K562 (cell line): Measurements from ENCODE around the gene GCSH. TPM values are rescaled to one million over a fixed set of nuclear protein-coding genes. Genes with fewer than 3 reads are reported as not detected.

Experiments
- ATF7 ChIP-seq: fragments of 450-650 bp; IDR thresholded peaks from 2 replicates; pipeline ENCODE4 v1.7.1; 2014; ENCODE audit warnings: mild to moderate bottlenecking, moderate library complexity
- CBFA2T2 ChIP-seq: fragments of 450-650 bp; conservative IDR thresholded peaks from 2 replicates; pipeline ENCODE4 v1.6.1; 2017; ENCODE audit warnings: mild to moderate bottlenecking
- CREB5 ChIP-seq: fragments of 250-450 bp; sonication (Bioruptor Pico); IDR thresholded peaks from 2 replicates; pipeline ENCODE4 v1.5.0; 2020; ENCODE audit warnings: mild to moderate bottlenecking
- EHMT2 ChIP-seq: fragments of 450-650 bp; IDR thresholded peaks from 2 replicates; pipeline ENCODE4 v1.6.1; 2018; ENCODE audit warnings: antibody characterized with exemption
- FOSL1 ChIP-seq: fragments of 200-800 bp; sonication (Bioruptor generic); conservative IDR thresholded peaks from 2 replicates; pipeline ENCODE4 v1.6.1; 2016; ENCODE audit warnings: missing genetic modification characterization, missing compliant biosample characterization
- GATAD2B ChIP-seq: fragments of 450-650 bp; IDR thresholded peaks from 2 replicates; pipeline ENCODE4 v1.6.1; 2017; ENCODE audit warnings: mild to moderate bottlenecking, borderline replicate concordance
- HNRNPLL ChIP-seq: fragments of 200-400 bp; formaldehyde crosslinking; IDR thresholded peaks from 2 replicates; pipeline ENCODE4 v1.6.1; 2017; ENCODE audit warnings: low read length, low read depth, mild to moderate bottlenecking; ENCODE audit not compliant: poor library complexity, severe bottlenecking
- KAT7 ChIP-seq: sonication (generic); formaldehyde crosslinking; IDR thresholded peaks from 2 replicates; pipeline ENCODE4 v1.8.0; 2022; ENCODE audit warnings: missing genetic modification reagents, mild to moderate bottlenecking, borderline replicate concordance
- MEIS2 ChIP-seq: fragments of 450-650 bp; IDR thresholded peaks from 2 replicates; pipeline ENCODE4 v1.6.1; 2014; ENCODE audit warnings: mild to moderate bottlenecking; ENCODE audit not compliant: partially characterized antibody
- MITF ChIP-seq: IDR thresholded peaks from 2 replicates; pipeline ENCODE4 v1.6.1; 2014; ENCODE audit warnings: antibody characterized with exemption
- NBN ChIP-seq: fragments of 450-650 bp; IDR thresholded peaks from 2 replicates; pipeline ENCODE4 v1.6.1; 2016; ENCODE audit warnings: low read depth, mild to moderate bottlenecking
- NR2C2 ChIP-seq, 2 experiments: fragments of 200-800 bp in 1 of 2; sonication (Bioruptor generic) in 1 of 2; sonication (generic) in 1 of 2; formaldehyde crosslinking in 1 of 2; IDR thresholded peaks; 2 replicates each; pipeline versions ENCODE4 v1.6.1 to v1.8.0; 2016 to 2022; ENCODE audit warnings: mild to moderate bottlenecking in 1 of 2, missing compliant biosample characterization in 1 of 2, missing genetic modification characterization in 1 of 2, missing genetic modification reagents in 1 of 2
- PHB2 ChIP-seq: fragments of 450-650 bp; IDR thresholded peaks from 2 replicates; pipeline ENCODE4 v1.6.1; 2017; ENCODE audit warnings: low read depth
- PKNOX1 ChIP-seq: fragments of 450-650 bp; IDR thresholded peaks from 2 replicates; pipeline ENCODE4 v1.6.1; 2016
- PREB ChIP-seq: sonication (generic); formaldehyde crosslinking; IDR thresholded peaks from 2 replicates; pipeline ENCODE4 v1.8.1; 2023; ENCODE audit warnings: mild to moderate bottlenecking, missing genetic modification reagents
- RBFOX2 ChIP-seq: fragments of 200-400 bp; formaldehyde crosslinking; IDR thresholded peaks from 2 replicates; pipeline ENCODE4 v1.6.1; 2017; ENCODE audit warnings: low read depth, mild to moderate bottlenecking, low read length, moderate library complexity
- RBM22 ChIP-seq: fragments of 200-400 bp; formaldehyde crosslinking; IDR thresholded peaks from 2 replicates; pipeline ENCODE4 v1.6.1; 2018; ENCODE audit warnings: low read length, low read depth; ENCODE audit not compliant: poor library complexity, severe bottlenecking
- SAFB2 ChIP-seq: fragments of 200-400 bp; formaldehyde crosslinking; IDR thresholded peaks from 2 replicates; pipeline ENCODE4 v1.6.1; 2018; ENCODE audit warnings: borderline replicate concordance, low read length, low read depth, moderate library complexity; ENCODE audit not compliant: severe bottlenecking
- SIRT6 ChIP-seq: IDR thresholded peaks from one replicate; pipeline ENCODE4 v1.6.1; 2012; ENCODE audit warnings: low read depth, mild to moderate bottlenecking, control low read depth, inconsistent platforms, low read length, moderate library complexity
- SMARCA4 ChIP-seq: fragments of 450-650 bp; IDR thresholded peaks from 2 replicates; pipeline ENCODE4 v1.6.1; 2016
- TAF1 ChIP-seq: IDR thresholded peaks from 2 replicates; pipeline ENCODE4 v1.6.1; 2011; ENCODE audit warnings: mild to moderate bottlenecking, low read length, moderate library complexity; ENCODE audit not compliant: insufficient read depth, control insufficient read depth, severe bottlenecking; ENCODE audit errors: extremely low read depth
- USF1 ChIP-seq: sonication (generic); formaldehyde crosslinking; IDR thresholded peaks from 2 replicates; pipeline ENCODE4 v1.9.0; 2022; ENCODE audit warnings: mild to moderate bottlenecking, missing genetic modification reagents
- ZNF140 ChIP-seq: fragments of 250-450 bp; sonication (Bioruptor Pico); IDR thresholded peaks from 2 replicates; pipeline ENCODE4 v1.8.0; 2021; ENCODE audit warnings: moderate library complexity, mild to moderate bottlenecking, inconsistent platforms
- ZNF511 ChIP-seq: sonication (generic); formaldehyde crosslinking; IDR thresholded peaks from 2 replicates; pipeline ENCODE4 v1.8.0; 2022; ENCODE audit warnings: mild to moderate bottlenecking, missing genetic modification reagents
- polyA plus RNA-seq, 8 experiments: library from polyadenylated mRNA; depleted of rRNA in 4 of 8; stranded (reverse) in 5 of 8; unstranded in 3 of 8; fragments of >200 nt; fragmentation: Nextera tagmentation in 2 of 8; fragmentation: Illumina TruSeq in 1 of 8; extraction: Ambion mirVana in 2 of 8; extraction: Trizol in 1 of 8; gene quantifications; 2 replicates each; pipeline versions ENCODE4 v1.2.1 to v1.2.3, GENCODE V29; 2011 to 2014; ENCODE audit warnings: inconsistent platforms in 1 of 8, missing spikeins in 1 of 8
- total RNA-seq, 7 experiments: library from RNA; depleted of rRNA in 6 of 7; stranded (reverse); fragments of >200 nt in 6 of 7; fragmentation: Illumina TruSeq in 2 of 7; extraction: Trizol in 2 of 7; gene quantifications; 2 replicates each; pipeline versions ENCODE4 v1.2.1 to v1.2.3, GENCODE V29; 2011 to 2021; ENCODE audit warnings: low replicate concordance in 1 of 7

GCSH gene
- total and polyA plus RNA-seq, 9 of the 15 experiments (the other 6 are each of a cell fraction or from before 2014, with no cell fraction given): 35.0 to 121 (median 89.0) TPM

- no peak for TF ChIP-seq KAT7 (CRISPR knock-in tag)
- TF ChIP-seq ATF7: no peak
- TF ChIP-seq ZNF511: no peak
- TF ChIP-seq PHB2: no peak
- TF ChIP-seq FOSL1: no peak
- TF ChIP-seq HNRNPLL: no peak
- no peak for TF ChIP-seq PREB (CRISPR knock-in tag)
- no peak for TF ChIP-seq NBN
- no peak for TF ChIP-seq GATAD2B
- TF ChIP-seq TAF1: no peak
- TF ChIP-seq SIRT6: no peak
- no peak for TF ChIP-seq USF1
- TF ChIP-seq SAFB2: no peak
- TF ChIP-seq PKNOX1: peak; percentile 47; the same call in 1 of the 2 replicates
- no peak for TF ChIP-seq CREB5 (CRISPR knock-in tag)
- no peak for TF ChIP-seq MITF
- no peak for TF ChIP-seq RBFOX2
- TF ChIP-seq NR2C2 (CRISPR knock-in tag; IDR thresholded peaks at IDR 0.05): no peak
- TF ChIP-seq NR2C2 (tag; IDR thresholded peaks at IDR 0.05): peak; percentile 67; the same call in 1 of the 2 replicates
- TF ChIP-seq ZNF140 (CRISPR knock-in tag): no peak
- TF ChIP-seq MEIS2: no peak
- TF ChIP-seq RBM22: no peak
- TF ChIP-seq EHMT2: peak; percentile 71
- no peak for TF ChIP-seq SMARCA4
- no peak for TF ChIP-seq CBFA2T2
These were observed 24.4 kb downstream of the GCSH start (continued) for GRCh38 chr16:81071805-81072204.
